CD8-positive, alpha-beta memory T cell (primary cell): ENCODE data around the gene LPIN1. TPM values are rescaled to one million over a fixed set of nuclear protein-coding genes. Genes with fewer than 3 reads are reported as not detected.
"Not testable (repeated sequence)": the region's sequence is repeated elsewhere in the genome, so short reads cannot be mapped to it uniquely, and the experiment has no call there.

Experiments
- CTCF ChIA-PET: fragments of 350-600 bp; sonication (Branson Sonifier 250); formaldehyde crosslinking; loops from one replicate; lab custom pipeline; 2021; ENCODE audit warnings: antibody characterized with exemption; lab: Charles Lee
- POLR2A ChIA-PET: fragments of 350-600 bp; sonication (Branson Sonifier 250); formaldehyde crosslinking; loops from one replicate; lab custom pipeline; 2021; ENCODE audit warnings: antibody characterized with exemption; lab: Charles Lee
- DNase-seq, 5 donors: peaks; one replicate each; pipeline versions ENCODE4 v3.0.0 to v3.0.0-alpha.2; 2020 to 2022; ENCODE audit warnings: mixed read lengths in 1 of 5
- H3K27ac ChIP-seq: one replicate; pipeline ENCODE4 v1.7.0; 2013; ENCODE audit warnings: low read depth, mild to moderate bottlenecking, low read length, moderate library complexity
- H3K27me3 ChIP-seq: 2 replicates; pipeline ENCODE4 v1.7.0; 2013; ENCODE audit warnings: low read length, mild to moderate bottlenecking; ENCODE audit not compliant: insufficient read depth, poor library complexity, severe bottlenecking
- H3K36me3 ChIP-seq: 2 replicates; pipeline ENCODE4 v1.7.0; 2013; ENCODE audit warnings: mild to moderate bottlenecking, low read length, moderate library complexity; ENCODE audit not compliant: insufficient read depth
- H3K4me1 ChIP-seq: 2 replicates; pipeline ENCODE4 v1.7.0; 2013; ENCODE audit warnings: mild to moderate bottlenecking, low read length, moderate library complexity; ENCODE audit not compliant: insufficient read depth
- H3K4me3 ChIP-seq: 2 replicates; pipeline ENCODE4 v1.7.0; 2013; ENCODE audit warnings: mild to moderate bottlenecking, low read length
- H3K9me3 ChIP-seq: 2 replicates; pipeline ENCODE4 v1.7.0; 2013; ENCODE audit warnings: mild to moderate bottlenecking, low read length
- H3K27ac Mint-ChIP-seq, 8 donors: one replicate each; pipeline ENCODE4 v1.8.0; 2020 to 2021; ENCODE audit warnings: mixed read lengths in 8 of 8, mild to moderate bottlenecking in 6 of 8, inconsistent platforms in 3 of 8, moderate library complexity in 3 of 8
- H3K27me3 Mint-ChIP-seq, 2 donors: one replicate each; pipeline ENCODE4 v1.8.0; 2020 to 2021; ENCODE audit warnings: mixed read lengths in 2 of 2, mild to moderate bottlenecking in 1 of 2, moderate library complexity in 1 of 2
- H3K36me3 Mint-ChIP-seq, 3 donors: one replicate each; pipeline ENCODE4 v1.8.0; 2020 to 2021; ENCODE audit warnings: mixed read lengths in 3 of 3, inconsistent platforms in 1 of 3, mild to moderate bottlenecking in 1 of 3
- H3K4me1 Mint-ChIP-seq, 3 donors: one replicate each; pipeline ENCODE4 v1.8.0; 2020 to 2021; ENCODE audit warnings: mixed read lengths in 3 of 3, inconsistent platforms in 1 of 3, mild to moderate bottlenecking in 1 of 3
- H3K4me3 Mint-ChIP-seq, 7 donors: one replicate each; pipeline ENCODE4 v1.8.0; 2020 to 2021; ENCODE audit warnings: mixed read lengths in 7 of 7, mild to moderate bottlenecking in 6 of 7, moderate library complexity in 4 of 7, inconsistent platforms in 2 of 7
- H3K9me3 Mint-ChIP-seq, 5 donors: one replicate each; pipeline ENCODE4 v1.8.0; 2020 to 2022; ENCODE audit warnings: mixed read lengths in 5 of 5, mild to moderate bottlenecking in 3 of 5, moderate library complexity in 2 of 5, inconsistent platforms in 1 of 5
- polyA plus RNA-seq: library from polyadenylated mRNA; unstranded; fragments of 300-500 nt; fragmentation: Illumina TruSeq; gene quantifications from one replicate; pipeline ENCODE4 v1.2.3, GENCODE V29; 2021
- total RNA-seq, 2 experiments: library from RNA; stranded (reverse); gene quantifications; one replicate each; pipeline ENCODE4 v1.2.3, GENCODE V29; 2021

Gene LPIN1
- total and polyA plus RNA-seq, 3 experiments from 2014 or later = 25.7 to 37.1 (median 34.8) TPM

DNA sequence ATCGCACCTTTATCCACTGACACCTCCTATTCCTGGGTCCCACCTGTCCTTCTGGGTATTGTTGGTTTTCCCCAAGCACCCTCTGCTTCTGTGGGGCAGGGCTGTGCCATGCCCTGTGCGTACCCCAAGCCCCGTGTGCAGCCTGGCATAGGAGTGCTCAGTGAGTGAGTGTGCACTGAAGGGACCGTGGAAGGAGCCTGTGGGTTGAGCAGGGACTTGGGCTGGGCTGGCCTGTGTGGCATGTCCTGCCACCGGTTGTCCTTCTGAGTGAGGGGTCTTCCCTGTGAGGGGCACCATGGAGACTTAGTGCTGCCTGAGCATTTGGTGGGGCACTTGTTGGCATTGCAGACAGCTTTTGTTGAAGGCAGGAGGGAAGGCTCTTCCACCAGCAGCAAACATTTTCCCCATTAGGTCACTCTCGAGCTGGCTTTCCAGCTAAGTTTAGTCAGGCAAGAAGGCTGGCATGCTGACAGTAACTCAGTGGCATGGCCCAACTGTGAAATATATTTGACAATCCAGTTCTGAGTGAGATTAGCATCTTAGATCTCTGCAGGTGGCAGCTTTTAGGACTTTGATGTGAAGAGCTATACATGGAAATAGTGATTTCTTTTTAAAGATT is 64.7 kb downstream of the LPIN1 start:
- H3K36me3 ChIP-seq = peaks cover 32% of the 10 kb centered on the region
- peaks cover 14 to 89% (median 27%) of the 10 kb centered on the region in 3 donors for H3K36me3 Mint-ChIP-seq

GRCh38 chr2:11812466-11813248 is 66.2 kb downstream of the LPIN1 start:
- ChIA-PET POLR2A (no interaction called here), CTCF (interaction anchor here (1.0 kb wide), 1 partner anchor 127 kb away, joined by 3 read pairs; no protein-coding TSS in a partner anchor)
- Mint-ChIP-seq H3K4me1 (peaks cover 0 to 8% (median 4%) of the 10 kb centered on the region in 3 donors), H3K4me3 (no peak overlapping the region), H3K27me3 (no peaks in the 10 kb centered on the region), H3K36me3 (peaks cover 23 to 88% (median 35%) of the 10 kb centered on the region in 3 donors), H3K9me3 (no peaks in the 10 kb centered on the region), H3K27ac (peak overlapping the region in 4 of 8 donors; percentile 39 to 73 (median 58))
- no peak overlapping the region for H3K27ac ChIP-seq
- peaks cover 33% of the 10 kb centered on the region for H3K36me3 ChIP-seq
- H3K4me3 ChIP-seq = no peak overlapping the region
- H3K4me1 ChIP-seq = no peaks in the 10 kb centered on the region
- no peaks in the 10 kb centered on the region for H3K27me3 ChIP-seq
- DNase-seq = no peak
- H3K9me3 ChIP-seq = no peaks in the 10 kb centered on the region

More for the DNA sequence above, 64.7 kb downstream of the LPIN1 start:
- no peak for DNase-seq
- ChIA-PET POLR2A (no interaction called here), CTCF (interaction anchor here (1.0 to 1.2 kb wide), 2 partner anchors 125 to 1196 kb away, joined by 3 read pairs; no protein-coding TSS in a partner anchor)
- H3K27me3 ChIP-seq = no peaks in the 10 kb centered on the region
- H3K27ac Mint-ChIP-seq = peak overlapping the region in 2 of 8 donors; percentile 29 to 51
- peaks cover 0 to 8% (median 4%) of the 10 kb centered on the region in 3 donors for H3K4me1 Mint-ChIP-seq
- no peaks in the 10 kb centered on the region for H3K4me1 ChIP-seq
- no peaks in the 10 kb centered on the region for H3K9me3 ChIP-seq
- H3K27ac ChIP-seq = no peak overlapping the region
- H3K9me3 Mint-ChIP-seq = no peaks in the 10 kb centered on the region
- no peak overlapping the region for H3K4me3 Mint-ChIP-seq
- H3K27me3 Mint-ChIP-seq = no peaks in the 10 kb centered on the region
- H3K4me3 ChIP-seq = no peak overlapping the region

DNA sequence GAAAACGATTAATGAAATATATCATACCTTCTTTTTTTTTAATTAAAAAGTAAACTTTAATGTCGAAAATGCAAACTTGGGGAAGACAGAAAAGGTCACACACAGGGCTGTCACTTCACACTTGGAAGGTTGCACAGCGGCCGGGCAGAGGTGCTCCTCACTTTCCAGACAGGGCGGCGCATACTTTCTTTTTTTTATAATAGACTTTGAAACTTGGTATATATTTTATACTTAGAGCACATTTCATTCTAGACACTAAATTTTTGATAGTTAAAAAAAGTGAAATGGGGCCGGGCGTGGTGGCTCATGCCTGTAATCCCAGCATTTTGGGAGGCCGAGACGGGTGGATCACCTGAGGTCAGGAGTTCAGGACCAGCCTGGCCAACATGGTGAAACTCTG is 66.9 kb downstream of the LPIN1 start:
- H3K27ac Mint-ChIP-seq, H3K27ac ChIP-seq, H3K4me3 ChIP-seq, H3K4me1 ChIP-seq, CTCF ChIA-PET, POLR2A ChIA-PET, H3K9me3 ChIP-seq, H3K27me3 Mint-ChIP-seq, H3K4me1 Mint-ChIP-seq, H3K4me3 Mint-ChIP-seq, H3K9me3 Mint-ChIP-seq, DNase-seq, H3K27me3 ChIP-seq: not testable (repeated sequence)
- H3K36me3 ChIP-seq = peaks cover 38% of the 10 kb centered on the region
- peaks cover 25 to 85% (median 38%) of the 10 kb centered on the region in 3 donors for H3K36me3 Mint-ChIP-seq

DNA sequence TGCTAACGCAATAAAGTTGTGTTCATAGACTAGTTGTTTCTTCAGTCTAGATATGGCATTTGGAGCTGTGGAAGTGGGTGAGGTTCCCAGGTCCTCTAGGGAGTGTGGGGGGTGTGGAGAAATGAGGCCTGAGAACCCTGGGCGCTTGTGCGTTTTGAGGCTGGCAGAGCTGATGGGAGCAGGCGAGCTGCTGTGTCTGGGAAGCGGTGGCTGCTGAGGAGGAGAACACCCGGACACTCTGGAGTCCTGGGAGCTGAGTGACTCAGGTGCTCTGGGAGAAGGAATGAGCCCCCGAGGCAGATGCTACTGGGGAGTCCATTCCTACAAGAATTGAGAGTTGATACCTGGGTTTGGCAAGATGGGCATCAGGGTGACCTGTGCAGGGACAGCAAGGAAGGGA is 67.5 kb downstream of the LPIN1 start:
- ChIA-PET POLR2A (no interaction called here), CTCF (no interaction called here)
- Histone ChIP-seq H3K27ac (no peak overlapping the region), H3K36me3 (peaks cover 38% of the 10 kb centered on the region), H3K4me3 (no peak overlapping the region), H3K27me3 (no peaks in the 10 kb centered on the region), H3K4me1 (no peaks in the 10 kb centered on the region), H3K9me3 (no peaks in the 10 kb centered on the region)
- Mint-ChIP-seq H3K27me3 (no peaks in the 10 kb centered on the region), H3K4me3 (no peak overlapping the region), H3K36me3 (peaks cover 25 to 83% (median 38%) of the 10 kb centered on the region in 3 donors), H3K4me1 (peaks cover 0 to 8% (median 4%) of the 10 kb centered on the region in 3 donors), H3K9me3 (no peaks in the 10 kb centered on the region), H3K27ac (peak overlapping the region in 4 of 8 donors; percentile 4 to 69 (median 42))
- DNase-seq = no peak

DNA sequence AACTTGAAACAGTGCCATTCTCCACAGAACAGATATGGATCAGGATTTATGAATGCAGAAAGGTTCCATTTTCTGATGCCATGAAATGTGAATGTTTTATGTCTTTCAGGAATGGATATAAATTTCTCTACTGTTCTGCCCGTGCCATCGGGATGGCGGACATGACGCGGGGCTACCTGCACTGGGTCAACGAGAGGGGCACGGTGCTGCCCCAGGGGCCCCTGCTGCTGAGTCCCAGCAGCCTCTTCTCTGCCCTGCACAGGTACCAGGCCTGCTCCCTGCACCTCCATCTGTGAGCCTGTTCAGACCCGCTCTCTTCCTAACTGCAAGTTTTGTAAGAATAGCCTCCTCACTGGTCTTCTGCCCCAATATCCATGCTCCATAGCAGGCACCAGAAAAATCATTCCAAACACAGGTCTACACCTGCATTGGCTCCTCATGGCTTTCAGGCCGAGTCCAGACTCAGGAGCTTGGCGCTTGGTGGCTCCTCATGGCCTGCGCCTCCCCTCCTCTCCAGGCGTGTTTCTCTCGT is 68.6 kb downstream of the LPIN1 start:
- Histone ChIP-seq H3K4me3 (no peak overlapping the region), H3K27me3 (no peaks in the 10 kb centered on the region), H3K9me3 (no peaks in the 10 kb centered on the region), H3K27ac (no peak overlapping the region), H3K4me1 (no peaks in the 10 kb centered on the region), H3K36me3 (peaks cover 45% of the 10 kb centered on the region)
- CTCF ChIA-PET = no interaction called here
- Mint-ChIP-seq H3K36me3 (peaks cover 25 to 84% (median 41%) of the 10 kb centered on the region in 3 donors), H3K9me3 (no peaks in the 10 kb centered on the region), H3K27me3 (no peaks in the 10 kb centered on the region), H3K4me3 (no peak overlapping the region), H3K27ac (peak overlapping the region in 1 of 8 donors; percentile 51), H3K4me1 (peaks cover 0 to 8% (median 3%) of the 10 kb centered on the region in 3 donors)
- no peak for DNase-seq
- POLR2A ChIA-PET = no interaction called here

DNA sequence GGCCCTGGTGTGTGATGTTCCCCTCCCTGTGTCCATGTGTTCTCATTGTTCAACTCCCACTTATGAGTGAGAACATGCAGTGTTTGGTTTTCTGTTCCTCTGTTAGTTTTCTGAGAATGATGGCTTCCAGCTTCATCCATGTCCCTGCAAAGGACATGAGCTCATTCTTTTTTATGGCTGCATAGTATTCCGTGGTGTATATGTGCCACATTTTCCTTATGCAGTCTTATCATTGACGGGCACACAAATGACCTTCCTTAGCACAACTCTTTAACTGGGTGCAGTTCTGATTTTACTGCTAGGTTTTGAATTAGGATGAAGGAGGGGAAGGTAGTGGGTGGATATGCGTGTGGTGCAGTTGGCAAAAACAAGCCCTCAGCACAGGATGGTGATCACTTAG is 70.5 kb downstream of the LPIN1 start:
- H3K27ac Mint-ChIP-seq, H3K9me3 Mint-ChIP-seq, H3K27ac ChIP-seq, H3K4me3 ChIP-seq, H3K4me1 Mint-ChIP-seq, H3K4me1 ChIP-seq, H3K27me3 ChIP-seq, DNase-seq, H3K4me3 Mint-ChIP-seq, POLR2A ChIA-PET, CTCF ChIA-PET, H3K27me3 Mint-ChIP-seq, H3K9me3 ChIP-seq: not testable (repeated sequence)
- H3K36me3 Mint-ChIP-seq = peaks cover 25 to 87% (median 37%) of the 10 kb centered on the region in 3 donors
- H3K36me3 ChIP-seq = peaks cover 56% of the 10 kb centered on the region

GRCh38 chr2:11819235-11819729 is 72.8 kb downstream of the LPIN1 start:
- H3K9me3 Mint-ChIP-seq = no peaks in the 10 kb centered on the region
- Histone ChIP-seq H3K4me1 (no peaks in the 10 kb centered on the region), H3K9me3 (no peaks in the 10 kb centered on the region), H3K36me3 (peaks cover 64% of the 10 kb centered on the region), H3K27ac (no peak overlapping the region), H3K27me3 (no peaks in the 10 kb centered on the region), H3K4me3 (no peak overlapping the region)
- peak overlapping the region in 2 of 8 donors; percentile 19 to 26 for H3K27ac Mint-ChIP-seq
- H3K4me1 Mint-ChIP-seq = no peaks in the 10 kb centered on the region
- H3K27me3 Mint-ChIP-seq = no peaks in the 10 kb centered on the region
- no peak for DNase-seq
- H3K4me3 Mint-ChIP-seq = no peak overlapping the region
- H3K36me3 Mint-ChIP-seq = peaks cover 20 to 90% (median 34%) of the 10 kb centered on the region in 3 donors
- ChIA-PET POLR2A (no interaction called here), CTCF (interaction anchor here (1.3 kb wide), 1 partner anchor 10 kb away, joined by 3 read pairs; no protein-coding TSS in a partner anchor)
